Astrocyte of the cerebellum (primary cell): ENCODE measurements around the gene C1orf146.

ENCODE experiments used
- DNase-seq: peaks from one replicate; pipeline ENCODE4 v3.0.0-alpha.2; 2011; ENCODE audit warnings: low read depth
- H3K4me3 ChIP-seq: 2 replicates; pipeline ENCODE4 v1.5.1; 2011; ENCODE audit warnings: mild to moderate bottlenecking, low read depth, low read length, moderate library complexity
- CTCF ChIP-seq: IDR thresholded peaks from 2 replicates; pipeline ENCODE4 v1.5.1; 2012; ENCODE audit warnings: low read length, low read depth, moderate library complexity, mild to moderate bottlenecking; ENCODE audit errors: missing control alignments
- in situ Hi-C: cut with HindIII; loops from 2 replicates; pipeline ENCODE4 v1.10.0; 2017; ENCODE audit warnings: low sequenced_read_pairs

The C1orf146 gene

GRCh38 chr1:92291372-92291999 is 73.8 kb downstream of the C1orf146 start:
- peak; percentile 65 for DNase-seq
- no peak overlapping the region for H3K4me3 ChIP-seq
- in situ Hi-C loops, result loop anchor here (25.0 kb wide), 2 partner anchors 304 to 779 kb away; partner anchors contain the start of gene CDC7
- peak; percentile 83 for TF ChIP-seq CTCF
